GM12878 (cell line): ENCODE measurements around the gene IQCH. TPM values are rescaled to one million over a fixed set of nuclear protein-coding genes. Genes with fewer than 3 reads are reported as not detected.

Source experiments
- ATAC-seq: fragments of 200-7000 bp; cut with Tn5 transposase; 3 replicates; pipeline ENCODE4 v1.9.1; 2020; ENCODE audit warnings: mild to moderate bottlenecking, moderate library complexity
- BruUV-seq: library from RNA; stranded (reverse); fragments of 400-500 nt; replicated peaks from 2 replicates; lab custom pipeline; 2021; lab: Mats Ljungman, UMichigan
- CTCF ChIA-PET: fragments of 300-600 bp; sonication (Branson Sonifier 250); formaldehyde crosslinking; extraction: SDS; loops from one replicate; lab custom pipeline; 2021; ENCODE audit warnings: inconsistent platforms; lab: Yijun Ruan, JAX
- POLR2A ChIA-PET: fragments of 350-600 bp; formaldehyde crosslinking; extraction: SDS; loops from one replicate; lab custom pipeline; 2021; ENCODE audit warnings: inconsistent platforms; lab: Charles Lee
- RAD21 ChIA-PET: fragments of 300-600 bp; sonication (Branson Sonifier 250); formaldehyde crosslinking; loops from one replicate; lab custom pipeline; 2023; ENCODE audit warnings: antibody characterized with exemption; ENCODE audit not compliant: unreplicated experiment; lab: Charles Lee
- SMC1A ChIA-PET: fragments of 300-600 bp; sonication (Branson Sonifier 250); formaldehyde crosslinking; loops from one replicate; lab custom pipeline; 2023; ENCODE audit not compliant: unreplicated experiment, uncharacterized antibody; lab: Charles Lee
- DNase-seq: peaks from one replicate; pipeline ENCODE4 v3.0.0-alpha.2; 2011; ENCODE audit warnings: low read depth, low spot score
- FAIRE-seq: peaks from 3 replicates; lab custom pipeline; 2011; peaks lifted over from hg19 to GRCh38; lab: Jason Lieb, UNC
- H2AFZ ChIP-seq: 2 replicates; pipeline ENCODE4 v1.6.0; 2011; ENCODE audit warnings: low read depth, low read length, control low read depth; ENCODE audit not compliant: control insufficient read depth
- H3K27ac ChIP-seq: 2 replicates; pipeline ENCODE4 v1.5.1; 2011; ENCODE audit warnings: control low read depth; ENCODE audit not compliant: control insufficient read depth, insufficient read depth
- H3K27me3 ChIP-seq, 2 experiments: replicated peaks in 1 of 2; 2 replicates each; pipeline versions ENCODE4 v1.6.0 to v1.6.1; 2011; ENCODE audit warnings: low read length in 1 of 2; ENCODE audit not compliant: control insufficient read depth in 2 of 2, insufficient read depth in 2 of 2
- H3K36me3 ChIP-seq, 2 experiments: 2 replicates each; pipeline ENCODE4 v1.5.1; 2011; ENCODE audit warnings: low read length in 1 of 2; ENCODE audit not compliant: control insufficient read depth in 2 of 2, insufficient read depth in 2 of 2
- H3K4me1 ChIP-seq: 2 replicates; pipeline ENCODE4 v1.6.1; 2011; ENCODE audit warnings: mild to moderate bottlenecking, low read length, moderate library complexity, mixed read lengths; ENCODE audit not compliant: control insufficient read depth, insufficient read depth
- H3K4me2 ChIP-seq: 2 replicates; pipeline ENCODE4 v1.6.0; 2011; ENCODE audit warnings: control low read depth; ENCODE audit not compliant: control insufficient read depth, insufficient read depth
- H3K4me3 ChIP-seq: fragments of 200-600 bp; sonication (generic); 2 replicates; pipeline ENCODE4 v1.5.1; 2016
- H3K79me2 ChIP-seq: 2 replicates; pipeline ENCODE4 v1.6.0; 2011; ENCODE audit warnings: low read length; ENCODE audit not compliant: control insufficient read depth, insufficient read depth
- H3K9ac ChIP-seq: 2 replicates; pipeline ENCODE4 v1.8.0; 2011; ENCODE audit warnings: low read length, control low read depth, mixed read lengths; ENCODE audit not compliant: control insufficient read depth, insufficient read depth
- H3K9me3 ChIP-seq: replicated peaks from 3 replicates; pipeline ENCODE4 v1.5.1; 2011; ENCODE audit warnings: mild to moderate bottlenecking, low read length; ENCODE audit not compliant: control insufficient read depth, insufficient read depth
- H4K20me1 ChIP-seq: 2 replicates; pipeline ENCODE4 v1.6.0; 2011; ENCODE audit not compliant: control insufficient read depth, insufficient read depth
- ATF7 ChIP-seq: fragments of 450-650 bp; IDR thresholded peaks from 2 replicates; pipeline ENCODE4 v1.6.1; 2016; ENCODE audit warnings: low read depth, mild to moderate bottlenecking
- BCL11A ChIP-seq: IDR thresholded peaks from 2 replicates; pipeline ENCODE4 v1.6.1; 2011; ENCODE audit warnings: low read depth, low read length
- BMI1 ChIP-seq: fragments of 450-650 bp; IDR thresholded peaks from 2 replicates; pipeline ENCODE4 v1.6.1; 2016; ENCODE audit warnings: mild to moderate bottlenecking, moderate library complexity, borderline replicate concordance
- CBX5 ChIP-seq: sonication (generic); IDR thresholded peaks from 2 replicates; pipeline ENCODE4 v1.6.1; 2016; ENCODE audit warnings: low read depth, moderate library complexity, mild to moderate bottlenecking, inconsistent platforms
- CREM ChIP-seq: IDR thresholded peaks from 2 replicates; pipeline ENCODE4 v1.6.1; 2014; ENCODE audit warnings: antibody characterized with exemption, low read depth
- EZH2 ChIP-seq: IDR thresholded peaks from 2 replicates; pipeline ENCODE4 v1.6.1; 2012; ENCODE audit warnings: low read depth, mild to moderate bottlenecking, control low read depth, inconsistent platforms, low read length, borderline replicate concordance; ENCODE audit not compliant: control insufficient read depth
- FOS ChIP-seq: IDR thresholded peaks from 3 replicates; pipeline ENCODE4 v1.6.1; 2011; ENCODE audit warnings: borderline replicate concordance; ENCODE audit not compliant: insufficient read length; ENCODE audit errors: extremely low read depth
- IRF5 ChIP-seq: fragments of 450-650 bp; IDR thresholded peaks from 2 replicates; pipeline ENCODE4 v1.6.1; 2017; ENCODE audit warnings: borderline replicate concordance
- JUNB ChIP-seq: IDR thresholded peaks from 2 replicates; pipeline ENCODE4 v1.6.1; 2016; ENCODE audit warnings: antibody characterized with exemption, mild to moderate bottlenecking
- KAT2A ChIP-seq: conservative IDR thresholded peaks from 2 replicates; pipeline ENCODE4 v1.6.1; 2011; ENCODE audit warnings: low read depth, low read length; ENCODE audit not compliant: control insufficient read depth
- MLLT1 ChIP-seq: fragments of 450-650 bp; IDR thresholded peaks from 2 replicates; pipeline ENCODE4 v1.6.1; 2016; ENCODE audit warnings: mild to moderate bottlenecking
- NRF1 ChIP-seq: conservative IDR thresholded peaks from 2 replicates; pipeline ENCODE4 v1.6.1; 2011; ENCODE audit warnings: mild to moderate bottlenecking, low read depth, low read length, improper control_type of control experiment
- POLR2AphosphoS5 ChIP-seq: IDR thresholded peaks from 2 replicates; pipeline ENCODE4 v1.6.1; 2011; ENCODE audit warnings: mild to moderate bottlenecking, low read length, inconsistent platforms
- SIX5 ChIP-seq: IDR thresholded peaks from 2 replicates; pipeline ENCODE4 v1.6.1; 2011; ENCODE audit warnings: mild to moderate bottlenecking, low read depth, low read length, moderate library complexity; ENCODE audit not compliant: severe bottlenecking
- SREBF1 ChIP-seq: IDR thresholded peaks from 2 replicates; pipeline ENCODE4 v1.6.1; 2012; ENCODE audit warnings: mild to moderate bottlenecking, low read length
- STAT1 ChIP-seq: fragments of 450-650 bp; conservative IDR thresholded peaks from 2 replicates; pipeline ENCODE4 v1.6.1; 2014; ENCODE audit warnings: antibody characterized with exemption, mild to moderate bottlenecking
- TARDBP ChIP-seq: IDR thresholded peaks from 2 replicates; pipeline ENCODE4 v1.6.1; 2016; ENCODE audit warnings: borderline replicate concordance
- WGBS: methylation state at CpG from one replicate; pipeline ENCODE4 v1.1.6; 2016; ENCODE audit warnings: low lambda C conversion rate; ENCODE audit not compliant: insufficient replicate concordance, insufficient coverage; ENCODE audit errors: missing lambda C conversion rate; 5-methylcytosine and 5-hydroxymethylcytosine counted together
- in situ Hi-C: fragments of 300-500 bp; cut with MboI; formaldehyde crosslinking; loops from 9 replicates; pipeline ENCODE4 v1.14.3; 2018; ENCODE audit warnings: mixed read lengths
- intact Hi-C: fragments of 100-400 bp; cut with micrococcal nuclease; formaldehyde crosslinking; loops from one replicate; pipeline ENCODE4 v1.14.2; 2022; ENCODE audit not compliant: unreplicated experiment
- polyA plus RNA-seq, 11 experiments: library from polyadenylated mRNA; depleted of rRNA in 4 of 11; unstranded in 6 of 11; stranded (reverse) in 5 of 11; fragments of >200 nt; fragmentation: Nextera tagmentation in 4 of 11; fragmentation: Illumina TruSeq in 1 of 11; extraction: Ambion mirVana in 4 of 11; extraction: Trizol in 1 of 11; gene quantifications; 1 replicate in 1 of 11; 2 replicates in 10 of 11; pipeline versions ENCODE4 v1.2.1 to v1.2.3, GENCODE V29; 2011 to 2016; ENCODE audit warnings: inconsistent platforms in 2 of 11, missing spikeins in 2 of 11, low read depth in 1 of 11
- total RNA-seq, 4 experiments: library from RNA; depleted of rRNA in 3 of 4; stranded (reverse); fragments of >200 nt in 3 of 4; fragmentation: Illumina TruSeq in 1 of 4; extraction: Trizol in 1 of 4; gene quantifications; 2 replicates each; pipeline versions ENCODE4 v1.2.1 to v1.2.3, GENCODE V29; 2013 to 2021

IQCH gene
- total and polyA plus RNA-seq, 10 of the 15 experiments (the other 5 are each of a cell fraction or from before 2014, with no cell fraction given) = 0.29 to 1.3 (median 0.99) TPM

- no peak for FAIRE-seq
- Histone ChIP-seq H3K4me2 (no peak overlapping the region), H2AFZ (no peak overlapping the region), H3K9ac (no peak overlapping the region), H3K79me2 (no peaks in the 10 kb centered on the region), H3K27me3 (no peaks in the 10 kb centered on the region), H4K20me1 (no peaks in the 10 kb centered on the region), H3K9me3 (no peaks in the 10 kb centered on the region), H3K4me3 (no peak overlapping the region), H3K27ac (no peak overlapping the region), H3K4me1 (no peaks in the 10 kb centered on the region), H3K36me3 (peaks cover 5 to 9% of the 10 kb centered on the region in 2 experiments)
- WGBS = 44% methylated on average over 1 of the region's 1 CpG
- CTCF ChIA-PET = interaction anchor here (1.2 kb wide), 1 partner anchor 11 kb away, joined by 3 read pairs; no protein-coding TSS in a partner anchor
- TF ChIP-seq CREM (no peak), BMI1 (no peak), ATF7 (no peak), JUNB (no peak), BCL11A (no peak), IRF5 (no peak)
- SMC1A ChIA-PET = interaction anchor here (0.7 kb wide), 1 partner anchor 54 kb away, joined by 3 read pairs; no protein-coding TSS in a partner anchor
- intact Hi-C loops (no loop called here), in situ Hi-C loops (no loop called here)
- no peak for DNase-seq
- RAD21 ChIA-PET = no interaction called here
- no peak for ATAC-seq
- no TSS peak for BruUV-seq
- POLR2A ChIA-PET = no interaction called here
These were observed 26.3 kb upstream of the IQCH start for GRCh38 chr15:67228286-67228685.

- ChIA-PET POLR2A (no interaction called here), SMC1A (interaction anchor here (1.1 to 2.3 kb wide), 3 partner anchors 9 to 129 kb away, joined by 3 to 9 read pairs (median 9); no protein-coding TSS in a partner anchor), CTCF (interaction anchor here (0.8 to 0.9 kb wide), 2 partner anchors 9 to 604 kb away, joined by 3 to 4 read pairs; no protein-coding TSS in a partner anchor), RAD21 (no interaction called here)
- Histone ChIP-seq H3K9ac (no peak overlapping the region), H3K4me2 (no peak overlapping the region), H3K36me3 (peaks cover 2 to 14% of the 10 kb centered on the region in 2 experiments), H3K4me1 (no peaks in the 10 kb centered on the region), H3K4me3 (no peak overlapping the region), H2AFZ (no peak overlapping the region), H4K20me1 (no peaks in the 10 kb centered on the region), H3K79me2 (no peaks in the 10 kb centered on the region), H3K9me3 (no peaks in the 10 kb centered on the region), H3K27me3 (no peaks in the 10 kb centered on the region), H3K27ac (no peak overlapping the region)
- TF ChIP-seq SREBF1 = no peak
- TF ChIP-seq POLR2AphosphoS5 = no peak
- TF ChIP-seq CBX5 = no peak
- no peak for TF ChIP-seq KAT2A
- TF ChIP-seq TARDBP = no peak
- no peak for TF ChIP-seq ATF7
- no peak for TF ChIP-seq SIX5
- TF ChIP-seq NRF1 = no peak
- no peak for TF ChIP-seq BMI1
- no peak for TF ChIP-seq MLLT1
- TF ChIP-seq EZH2 = no peak
- TF ChIP-seq FOS = no peak
- TF ChIP-seq STAT1 = no peak
- intact Hi-C loops (no loop called here), in situ Hi-C loops (no loop called here)
- FAIRE-seq = no peak
- 95% methylated on average over 2 of the region's 2 CpGs for WGBS
- BruUV-seq = no TSS peak
- no peak for ATAC-seq
- DNase-seq = no peak
These were observed 24.1 kb upstream of the IQCH start for GRCh38 chr15:67230504-67230903.
